Uterus (tissue), 4 donors: ENCODE data around the gene PSMA6. TPM values are rescaled to one million over a fixed set of nuclear protein-coding genes. Genes with fewer than 3 reads are reported as not detected.
A peak's percentile ranks its signal among the peaks of the same experiment; 100 is the strongest.
"Not testable (repeated sequence)": the region's sequence is repeated elsewhere in the genome, so short reads cannot be mapped to it uniquely, and the experiment has no call there.

Experiments
- DNase-seq, 2 donors: peaks; one replicate each; pipeline ENCODE4 v3.0.0-alpha.2; 2019 to 2020
- H3K27ac ChIP-seq, 2 donors: fragments of 200-600 bp; sonication (generic); 1 replicate in 1 of 2; 2 replicates in 1 of 2; pipeline ENCODE4 v1.5.1; 2016 to 2018
- H3K27me3 ChIP-seq, 2 donors: fragments of 200-600 bp; sonication (generic); one replicate each; pipeline ENCODE4 v1.5.1; 2018 to 2019; ENCODE audit warnings: control low read depth in 1 of 2
- H3K36me3 ChIP-seq, 2 donors: fragments of 200-600 bp; sonication (generic); one replicate each; pipeline ENCODE4 v1.5.1; 2019; ENCODE audit warnings: control low read depth in 1 of 2
- H3K4me1 ChIP-seq, 2 donors: fragments of 200-600 bp; sonication (generic); one replicate each; pipeline ENCODE4 v1.5.1; 2018 to 2019; ENCODE audit warnings: control low read depth in 1 of 2
- H3K4me3 ChIP-seq, 2 donors: fragments of 200-600 bp; sonication (generic); 1 replicate in 1 of 2; 2 replicates in 1 of 2; pipeline ENCODE4 v1.5.1; 2018 to 2019; ENCODE audit warnings: mild to moderate bottlenecking in 1 of 2
- H3K9me3 ChIP-seq, 2 donors: fragments of 200-600 bp; sonication (generic); one replicate each; pipeline ENCODE4 v1.5.1; 2019; ENCODE audit warnings: control low read depth in 1 of 2
- POLR2A ChIP-seq, 2 donors: fragments of 450-650 bp; IDR thresholded peaks; one replicate each; pipeline ENCODE4 v1.6.1; 2016; ENCODE audit warnings: antibody characterized with exemption in 2 of 2, mild to moderate bottlenecking in 1 of 2, moderate library complexity in 1 of 2
- intact Hi-C: fragments of 100-400 bp; cut with DNase I; formaldehyde crosslinking; loops from one replicate; pipeline ENCODE4 v1.15.1; 2023; ENCODE audit warnings: low total_unique reads
- total RNA-seq, 4 donors: library from RNA; depleted of rRNA in 3 of 4; stranded (reverse); fragments of >200 nt in 3 of 4; gene quantifications; one replicate each; pipeline versions ENCODE4 v1.1.0 to v1.2.4, GENCODE V29; 2014 to 2023
- TF ChIP-seq, protein P1 (sequence below), 4 experiments: fragments of 200-600 bp in 2 of 4; fragments of 450-650 bp in 2 of 4; sonication (generic) in 2 of 4; IDR thresholded peaks; one replicate each; pipeline ENCODE4 v1.5.1; 2016 to 2019; ENCODE audit warnings: antibody characterized with exemption in 4 of 4, mild to moderate bottlenecking in 2 of 4, moderate library complexity in 1 of 4
- donor health status: DM: yes; HTN: yes; CAD: no.

The PSMA6 gene
- total RNA-seq, 4 donors from 2014 or later = 114 to 180 (median 142) TPM

DNA sequence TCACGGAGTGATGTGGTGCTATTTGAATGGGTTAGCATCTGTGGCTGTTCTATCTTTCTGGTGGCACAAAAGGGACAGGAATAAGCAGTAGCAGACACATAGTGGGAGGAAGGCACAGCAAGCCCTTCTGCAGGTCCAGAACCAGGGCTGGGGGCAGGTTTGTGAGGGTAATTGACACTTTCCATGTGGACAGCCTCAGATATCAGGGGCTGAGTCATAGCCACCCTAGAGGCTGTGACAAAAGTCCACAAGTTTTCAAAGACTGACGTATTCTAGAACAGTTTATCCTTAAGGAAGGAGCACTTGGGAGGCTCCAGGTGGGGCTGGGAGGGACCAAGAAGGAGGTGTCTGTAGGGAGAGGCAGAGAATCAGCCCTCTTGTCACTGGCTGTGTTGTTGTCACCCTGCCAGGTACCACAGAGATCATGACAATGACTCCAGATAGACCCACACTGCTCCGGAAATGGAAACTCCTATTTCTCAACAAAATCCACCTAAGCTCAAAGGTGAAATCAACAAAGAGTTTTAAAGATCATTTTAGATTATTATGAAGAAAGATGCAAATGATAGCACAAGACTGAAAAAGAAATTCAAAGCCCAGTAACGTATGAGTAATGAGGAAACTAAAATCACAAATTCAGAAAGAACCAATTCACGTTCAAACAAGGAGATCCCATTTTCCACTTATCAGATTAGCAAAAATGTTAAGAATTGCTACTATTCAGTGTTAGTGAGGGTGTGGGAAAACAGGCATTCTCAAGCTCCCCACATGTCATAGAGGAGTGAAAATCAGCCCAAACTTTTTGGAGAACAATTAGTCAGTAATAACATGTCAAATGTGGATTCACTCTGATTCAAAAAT is 64.0 kb downstream of the PSMA6 start:
- H3K36me3 ChIP-seq = no peaks in the 10 kb centered on the region
- no peak for DNase-seq
- H3K4me1 ChIP-seq = no peaks in the 10 kb centered on the region
- H3K27me3 ChIP-seq = no peaks in the 10 kb centered on the region
- TF ChIP-seq POLR2A (IDR thresholded peaks at IDR 0.05) = no peak
- TF ChIP-seq, protein P1, sequence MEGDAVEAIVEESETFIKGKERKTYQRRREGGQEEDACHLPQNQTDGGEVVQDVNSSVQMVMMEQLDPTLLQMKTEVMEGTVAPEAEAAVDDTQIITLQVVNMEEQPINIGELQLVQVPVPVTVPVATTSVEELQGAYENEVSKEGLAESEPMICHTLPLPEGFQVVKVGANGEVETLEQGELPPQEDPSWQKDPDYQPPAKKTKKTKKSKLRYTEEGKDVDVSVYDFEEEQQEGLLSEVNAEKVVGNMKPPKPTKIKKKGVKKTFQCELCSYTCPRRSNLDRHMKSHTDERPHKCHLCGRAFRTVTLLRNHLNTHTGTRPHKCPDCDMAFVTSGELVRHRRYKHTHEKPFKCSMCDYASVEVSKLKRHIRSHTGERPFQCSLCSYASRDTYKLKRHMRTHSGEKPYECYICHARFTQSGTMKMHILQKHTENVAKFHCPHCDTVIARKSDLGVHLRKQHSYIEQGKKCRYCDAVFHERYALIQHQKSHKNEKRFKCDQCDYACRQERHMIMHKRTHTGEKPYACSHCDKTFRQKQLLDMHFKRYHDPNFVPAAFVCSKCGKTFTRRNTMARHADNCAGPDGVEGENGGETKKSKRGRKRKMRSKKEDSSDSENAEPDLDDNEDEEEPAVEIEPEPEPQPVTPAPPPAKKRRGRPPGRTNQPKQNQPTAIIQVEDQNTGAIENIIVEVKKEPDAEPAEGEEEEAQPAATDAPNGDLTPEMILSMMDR (IDR thresholded peaks at IDR 0.05) = no peak
- H3K9me3 ChIP-seq = no peaks in the 10 kb centered on the region
- no peak overlapping the region for H3K4me3 ChIP-seq
- intact Hi-C loops = no loop called here
- H3K27ac ChIP-seq = no peak overlapping the region

DNA sequence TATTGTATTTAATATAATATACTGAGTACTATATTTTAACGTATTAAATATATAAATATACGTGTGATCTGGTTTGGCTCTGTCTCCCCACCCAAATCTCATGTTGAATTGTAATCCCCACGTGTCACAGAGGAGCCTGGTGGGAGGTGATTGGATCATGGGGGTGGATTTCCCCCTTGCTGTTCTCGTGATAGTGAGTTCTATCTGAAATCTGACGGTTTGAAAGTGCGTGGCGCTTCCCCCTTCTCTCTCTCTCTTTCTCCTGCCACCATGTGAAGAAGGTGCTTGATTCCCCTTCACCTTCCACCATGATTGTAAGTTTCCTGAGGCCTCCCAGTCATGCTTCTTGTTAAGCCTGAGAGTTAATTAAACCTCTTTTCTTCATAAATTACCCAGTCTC is 67.5 kb downstream of the PSMA6 start:
- H3K36me3 ChIP-seq, intact Hi-C loops, DNase-seq, H3K27ac ChIP-seq, H3K9me3 ChIP-seq, H3K27me3 ChIP-seq, H3K4me1 ChIP-seq, H3K4me3 ChIP-seq: not testable (repeated sequence)

DNA sequence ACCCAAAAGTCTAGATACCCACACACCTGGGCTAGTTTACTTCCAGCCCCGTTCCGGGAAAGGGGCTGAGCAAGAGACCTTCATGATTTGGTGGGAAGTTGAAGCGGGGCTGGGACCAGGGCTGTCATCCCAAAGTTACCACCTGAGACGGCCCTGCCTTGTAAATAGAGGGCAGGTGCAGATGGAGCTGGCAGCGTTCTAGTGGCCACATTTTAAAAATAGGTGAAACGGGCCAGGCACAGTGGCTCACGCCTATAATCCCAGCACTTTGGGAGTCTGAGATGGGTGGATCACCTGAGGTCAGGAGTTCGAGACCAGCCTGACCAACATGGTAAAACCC is 68.9 kb downstream of the PSMA6 start:
- H3K27me3 ChIP-seq = no peaks in the 10 kb centered on the region
- DNase-seq = no peak
- no peak for TF ChIP-seq POLR2A (IDR thresholded peaks at IDR 0.05)
- TF ChIP-seq, protein P1 (IDR thresholded peaks at IDR 0.05) = no peak
- H3K27ac ChIP-seq = no peak overlapping the region
- no peaks in the 10 kb centered on the region for H3K36me3 ChIP-seq
- no peaks in the 10 kb centered on the region for H3K9me3 ChIP-seq
- intact Hi-C loops = no loop called here
- H3K4me1 ChIP-seq = peaks cover 0 to 7% of the 10 kb centered on the region in 2 donors
- H3K4me3 ChIP-seq = no peak overlapping the region

DNA sequence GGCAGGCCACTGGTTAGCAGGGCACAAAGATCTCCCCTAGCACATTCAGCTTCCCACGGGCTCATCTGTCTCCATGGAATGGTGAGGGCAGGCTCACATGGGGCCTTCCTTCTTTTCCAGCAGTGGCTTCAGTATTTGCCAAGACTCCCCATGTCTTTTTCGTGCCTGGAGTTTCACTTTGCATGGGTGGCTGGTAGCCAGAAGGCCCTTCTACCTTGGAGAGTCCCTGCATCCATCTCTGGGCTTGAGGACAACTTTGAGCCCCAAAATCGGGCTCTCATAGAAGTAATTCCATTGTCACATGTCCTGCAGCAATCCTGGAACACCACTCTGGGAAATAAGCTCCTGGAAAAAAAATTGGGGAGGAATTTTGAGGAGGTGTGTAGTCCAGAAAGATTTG is 70.3 kb downstream of the PSMA6 start:
- H3K4me1 ChIP-seq = peaks cover 0 to 7% of the 10 kb centered on the region in 2 donors
- no peaks in the 10 kb centered on the region for H3K36me3 ChIP-seq
- H3K4me3 ChIP-seq = no peak overlapping the region
- DNase-seq = no peak
- intact Hi-C loops = no loop called here
- no peaks in the 10 kb centered on the region for H3K9me3 ChIP-seq
- TF ChIP-seq, protein P1 (IDR thresholded peaks at IDR 0.05) = no peak
- TF ChIP-seq POLR2A (IDR thresholded peaks at IDR 0.05) = no peak
- no peaks in the 10 kb centered on the region for H3K27me3 ChIP-seq
- peak overlapping the region in 1 of 2 donors; percentile 52 for H3K27ac ChIP-seq

DNA sequence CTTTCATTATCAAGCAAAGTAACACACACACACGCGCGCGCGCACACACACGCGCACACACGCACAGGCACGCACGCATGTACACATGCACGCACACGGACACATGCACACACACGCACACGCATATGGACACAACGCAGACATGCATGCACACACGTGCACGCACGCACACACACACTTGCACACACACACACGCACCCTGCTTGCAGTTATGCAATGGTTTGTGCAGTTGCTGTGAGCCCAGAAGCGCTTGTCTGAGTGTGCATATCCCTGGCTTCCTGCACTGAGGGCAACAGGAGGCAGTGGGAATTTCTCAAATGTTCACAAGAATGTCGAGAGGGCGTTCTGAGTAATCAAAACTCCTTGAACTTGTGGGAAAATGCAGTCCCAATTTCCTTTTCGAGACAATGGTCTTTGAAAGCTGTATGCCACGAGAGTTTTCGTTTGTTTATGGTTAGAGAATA is 70.8 kb downstream of the PSMA6 start:
- Histone ChIP-seq H3K27me3 (no peaks in the 10 kb centered on the region), H3K4me3 (no peak overlapping the region), H3K4me1 (peaks cover 0 to 7% of the 10 kb centered on the region in 2 donors), H3K36me3 (no peaks in the 10 kb centered on the region), H3K9me3 (no peaks in the 10 kb centered on the region), H3K27ac (peak overlapping the region in 1 of 2 donors; percentile 52)
- TF ChIP-seq POLR2A (IDR thresholded peaks at IDR 0.05) = no peak
- TF ChIP-seq, protein P1 (IDR thresholded peaks at IDR 0.05) = no peak
- DNase-seq = peak in 1 of 2 donors; percentile 47
- intact Hi-C loops = no loop called here
